IPS-15b (cell line): Measurements from ENCODE around the gene UFM1.
"Not testable (repeated sequence)": the region's sequence is repeated elsewhere in the genome, so short reads cannot be mapped to it uniquely, and the experiment has no call there.

Source experiments
- H3K27me3 ChIP-seq: one replicate; pipeline ENCODE4 v1.6.1; 2013; ENCODE audit warnings: low read length; ENCODE audit not compliant: control insufficient read depth, insufficient read depth
- H3K36me3 ChIP-seq: one replicate; pipeline ENCODE4 v1.6.1; 2013; ENCODE audit warnings: low read length; ENCODE audit not compliant: control insufficient read depth, insufficient read depth
- H3K4me1 ChIP-seq: one replicate; pipeline ENCODE4 v1.6.1; 2013; ENCODE audit warnings: mild to moderate bottlenecking, low read length; ENCODE audit not compliant: control insufficient read depth, insufficient read depth
- H3K4me3 ChIP-seq: one replicate; pipeline ENCODE4 v1.5.1; 2013; ENCODE audit warnings: low read depth, low read length
- H3K9ac ChIP-seq: one replicate; pipeline ENCODE4 v1.6.1; 2013; ENCODE audit warnings: low read depth, mild to moderate bottlenecking, low read length
- H3K9me3 ChIP-seq: one replicate; pipeline ENCODE4 v1.6.1; 2013; ENCODE audit warnings: mild to moderate bottlenecking, low read length; ENCODE audit not compliant: control insufficient read depth, insufficient read depth

UFM1 gene

DNA sequence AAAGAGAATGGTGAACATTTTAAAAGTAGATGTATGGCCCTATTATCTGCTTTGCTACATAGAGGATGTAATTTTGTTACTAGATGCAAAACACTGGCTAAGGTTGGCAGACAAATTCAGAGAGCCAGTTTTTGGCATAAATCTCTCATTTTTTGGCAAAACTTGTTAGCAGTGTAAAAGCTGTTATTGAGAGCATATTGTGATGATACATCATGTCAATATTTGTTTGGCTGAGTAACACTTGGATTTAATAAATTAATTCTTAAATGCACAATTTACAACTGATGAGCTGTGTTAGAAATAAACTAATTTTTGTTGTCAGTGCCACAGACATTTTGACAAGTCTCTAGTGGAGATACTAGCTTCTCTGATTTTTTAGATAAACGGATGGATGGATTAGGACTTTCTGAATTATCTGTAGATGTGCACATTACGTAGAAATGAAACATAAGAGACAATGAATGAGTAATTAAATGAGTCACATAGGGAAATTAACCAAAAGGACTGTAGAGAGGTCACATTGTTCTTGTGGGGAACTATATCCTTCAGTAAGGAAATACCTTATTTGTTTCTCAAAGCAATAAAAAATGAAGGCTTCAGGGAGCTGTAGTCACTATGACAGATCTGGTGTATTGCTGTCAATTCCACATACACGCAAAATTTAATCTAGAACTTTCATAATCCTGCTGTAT is 17.4 kb downstream of the UFM1 start:
- no peak overlapping the region for H3K9ac ChIP-seq
- H3K4me1 ChIP-seq: no peaks in the 10 kb centered on the region
- no peaks in the 10 kb centered on the region for H3K27me3 ChIP-seq
- H3K9me3 ChIP-seq: no peaks in the 10 kb centered on the region
- no peak overlapping the region for H3K4me3 ChIP-seq
- H3K36me3 ChIP-seq: no peaks in the 10 kb centered on the region

DNA sequence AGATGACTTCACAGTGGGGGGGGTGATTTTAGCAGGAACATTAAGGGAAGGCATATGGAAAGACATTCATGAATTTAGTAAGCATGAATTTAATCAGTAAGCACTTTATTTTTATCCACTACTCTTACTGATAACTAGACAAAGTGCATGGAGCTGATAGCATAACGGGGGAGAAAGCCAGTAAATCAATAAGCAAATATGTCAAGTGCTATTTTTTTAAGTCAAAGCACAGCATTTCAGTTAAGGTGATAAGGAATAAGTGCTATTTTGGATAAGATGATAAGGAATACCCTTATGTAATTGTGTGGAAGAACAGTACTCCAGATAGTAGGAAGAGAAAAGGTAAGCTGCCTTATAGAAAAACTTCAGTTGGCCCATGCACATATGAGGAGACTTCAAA is 19.4 kb downstream of the UFM1 start:
- H3K4me1 ChIP-seq: no peaks in the 10 kb centered on the region
- no peak overlapping the region for H3K4me3 ChIP-seq
- no peaks in the 10 kb centered on the region for H3K9me3 ChIP-seq
- no peaks in the 10 kb centered on the region for H3K27me3 ChIP-seq
- H3K36me3 ChIP-seq: no peaks in the 10 kb centered on the region
- H3K9ac ChIP-seq: no peak overlapping the region

DNA sequence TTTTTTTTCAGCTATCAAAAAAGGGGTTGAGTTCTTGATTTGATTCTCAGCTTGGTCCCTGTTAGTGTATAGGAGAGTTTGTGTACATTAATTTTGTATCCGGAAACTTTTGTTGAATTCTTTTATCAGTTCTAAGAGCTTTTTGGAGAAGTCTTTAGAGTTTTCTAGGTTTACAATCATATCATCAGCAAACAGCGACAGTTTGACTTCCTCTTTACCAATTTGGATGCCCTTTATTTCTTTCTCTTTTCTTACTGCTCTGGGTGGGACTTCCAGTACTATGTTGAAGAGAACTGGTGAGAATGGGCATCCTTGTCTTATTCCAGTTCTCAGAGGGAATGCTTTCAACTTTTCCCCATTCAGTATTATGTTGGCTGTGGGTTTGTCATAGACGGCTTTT is 20.4 kb downstream of the UFM1 start:
- not testable (repeated sequence) for H3K9ac ChIP-seq, H3K4me1 ChIP-seq, H3K4me3 ChIP-seq, H3K36me3 ChIP-seq, H3K9me3 ChIP-seq, H3K27me3 ChIP-seq

DNA sequence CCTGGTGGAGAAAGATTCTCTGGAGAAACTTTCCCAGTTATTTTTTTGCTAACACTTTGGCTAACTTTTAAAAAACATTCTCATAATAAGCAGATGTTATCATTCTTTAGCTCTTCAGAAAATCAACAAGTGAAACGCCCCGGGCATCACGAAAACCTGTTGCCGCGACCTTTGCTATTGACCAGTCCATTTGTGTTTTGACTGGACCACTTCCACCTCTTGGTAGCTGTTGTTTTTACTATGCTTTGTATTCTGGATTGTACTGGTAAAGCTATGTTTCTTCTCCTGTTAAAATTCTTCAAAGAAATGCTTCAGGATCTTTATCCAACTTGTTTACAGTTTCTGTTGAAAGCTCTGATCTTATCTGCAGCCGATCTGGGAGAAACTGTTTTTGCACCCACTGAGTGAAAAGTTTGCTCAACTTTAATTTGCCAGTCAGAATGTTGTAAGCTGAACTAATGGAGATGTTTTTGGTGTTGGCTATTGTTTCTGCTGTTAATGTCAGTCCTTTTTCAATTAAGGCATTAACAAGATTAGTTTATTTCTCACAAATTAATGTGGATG is 23.3 kb downstream of the UFM1 start:
- H3K9me3 ChIP-seq: no peaks in the 10 kb centered on the region
- H3K4me1 ChIP-seq: no peaks in the 10 kb centered on the region
- no peaks in the 10 kb centered on the region for H3K27me3 ChIP-seq
- no peak overlapping the region for H3K4me3 ChIP-seq
- H3K9ac ChIP-seq: no peak overlapping the region
- H3K36me3 ChIP-seq: no peaks in the 10 kb centered on the region

DNA sequence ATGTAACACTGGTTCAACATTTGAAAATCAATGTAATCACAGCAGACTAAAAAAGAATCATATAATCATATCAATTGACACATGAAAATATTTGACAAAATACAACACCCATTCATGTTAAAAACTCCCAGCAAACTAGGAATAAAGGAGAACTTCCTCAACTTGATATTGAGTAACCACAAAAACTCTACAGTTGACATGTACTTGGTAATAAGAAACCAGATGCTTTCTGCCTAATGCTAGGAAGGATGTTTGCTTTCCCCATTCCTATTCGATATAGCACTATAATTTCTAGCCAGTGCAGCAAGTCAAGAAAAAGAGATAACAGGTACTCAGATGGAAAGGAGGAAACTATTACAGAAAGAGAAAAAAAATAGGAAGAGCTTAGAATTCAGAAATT is 26.9 kb downstream of the UFM1 start:
- Histone ChIP-seq H3K9me3 (no peaks in the 10 kb centered on the region), H3K4me3 (no peak overlapping the region), H3K4me1 (no peaks in the 10 kb centered on the region), H3K36me3 (no peaks in the 10 kb centered on the region), H3K27me3 (no peaks in the 10 kb centered on the region), H3K9ac (no peak overlapping the region)

DNA sequence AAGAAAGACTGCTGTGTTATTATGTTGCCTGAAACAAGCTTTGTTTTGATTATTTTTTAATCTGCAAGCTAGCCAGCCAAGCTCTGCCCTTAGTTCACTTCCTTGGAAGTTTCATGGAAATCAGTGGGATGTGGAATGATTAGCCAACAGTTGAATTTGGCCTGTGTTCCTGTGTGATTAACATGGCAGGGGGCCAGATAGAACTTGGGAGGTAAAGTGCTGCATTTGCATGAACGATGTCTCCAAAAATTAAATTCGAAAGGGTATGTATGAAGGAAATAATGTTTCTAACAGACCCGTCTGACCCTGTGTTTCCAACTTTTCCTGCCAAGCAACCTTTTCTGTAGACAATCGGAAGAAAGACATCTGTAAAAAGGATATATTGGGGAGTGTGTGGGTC is 32.2 kb downstream of the UFM1 start:
- Histone ChIP-seq H3K9me3 (no peaks in the 10 kb centered on the region), H3K4me3 (no peak overlapping the region), H3K9ac (no peak overlapping the region), H3K27me3 (no peaks in the 10 kb centered on the region), H3K36me3 (no peaks in the 10 kb centered on the region), H3K4me1 (no peaks in the 10 kb centered on the region)

DNA sequence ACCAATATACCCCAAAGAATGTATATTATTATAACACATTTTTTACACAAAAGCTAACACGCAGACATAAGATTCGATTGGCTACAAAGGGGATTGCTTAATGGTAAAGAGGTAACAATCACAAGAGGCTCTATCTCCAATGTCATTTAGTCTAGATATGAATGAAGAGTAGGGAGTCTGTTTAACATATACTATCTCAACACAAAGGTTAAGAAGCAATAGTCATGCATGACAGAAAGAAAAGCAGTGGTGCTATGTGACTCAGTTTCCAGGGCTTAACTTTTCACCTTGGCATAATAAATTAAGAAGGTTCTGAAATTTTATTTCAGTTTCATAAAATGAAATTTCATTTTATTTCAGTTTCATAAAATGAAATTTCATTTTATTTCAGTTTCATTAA is 33.3 kb downstream of the UFM1 start:
- Histone ChIP-seq H3K9me3 (no peaks in the 10 kb centered on the region), H3K27me3 (no peaks in the 10 kb centered on the region)

DNA sequence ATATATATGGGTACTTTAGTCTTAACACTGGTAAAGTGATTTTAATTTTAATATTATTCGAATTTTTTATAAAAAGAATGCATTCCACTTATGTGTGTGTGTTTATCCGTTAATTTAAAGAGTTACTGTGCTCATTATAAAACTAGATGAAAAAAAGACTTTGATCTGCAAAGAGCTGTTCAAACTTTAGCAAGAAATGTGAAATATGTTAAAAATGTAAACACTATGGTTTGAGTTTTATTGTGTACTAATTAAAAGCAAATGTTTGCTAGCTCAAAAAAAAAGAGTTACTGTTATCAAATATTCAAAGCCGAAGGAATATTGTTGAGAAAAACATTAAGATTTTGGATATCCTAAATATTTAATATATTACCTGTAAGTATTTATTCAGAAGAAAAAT is 34.5 kb downstream of the UFM1 start:
- H3K9me3 ChIP-seq: no peaks in the 10 kb centered on the region
- H3K9ac ChIP-seq: no peak overlapping the region
- H3K36me3 ChIP-seq: no peaks in the 10 kb centered on the region
- H3K27me3 ChIP-seq: no peaks in the 10 kb centered on the region
- no peak overlapping the region for H3K4me3 ChIP-seq
- H3K4me1 ChIP-seq: peaks cover 3% of the 10 kb centered on the region

More for the DNA sequence above, 33.3 kb downstream of the UFM1 start:
- no peak overlapping the region for H3K9ac ChIP-seq
- no peak overlapping the region for H3K4me3 ChIP-seq
- H3K4me1 ChIP-seq: no peaks in the 10 kb centered on the region
- no peaks in the 10 kb centered on the region for H3K36me3 ChIP-seq

DNA sequence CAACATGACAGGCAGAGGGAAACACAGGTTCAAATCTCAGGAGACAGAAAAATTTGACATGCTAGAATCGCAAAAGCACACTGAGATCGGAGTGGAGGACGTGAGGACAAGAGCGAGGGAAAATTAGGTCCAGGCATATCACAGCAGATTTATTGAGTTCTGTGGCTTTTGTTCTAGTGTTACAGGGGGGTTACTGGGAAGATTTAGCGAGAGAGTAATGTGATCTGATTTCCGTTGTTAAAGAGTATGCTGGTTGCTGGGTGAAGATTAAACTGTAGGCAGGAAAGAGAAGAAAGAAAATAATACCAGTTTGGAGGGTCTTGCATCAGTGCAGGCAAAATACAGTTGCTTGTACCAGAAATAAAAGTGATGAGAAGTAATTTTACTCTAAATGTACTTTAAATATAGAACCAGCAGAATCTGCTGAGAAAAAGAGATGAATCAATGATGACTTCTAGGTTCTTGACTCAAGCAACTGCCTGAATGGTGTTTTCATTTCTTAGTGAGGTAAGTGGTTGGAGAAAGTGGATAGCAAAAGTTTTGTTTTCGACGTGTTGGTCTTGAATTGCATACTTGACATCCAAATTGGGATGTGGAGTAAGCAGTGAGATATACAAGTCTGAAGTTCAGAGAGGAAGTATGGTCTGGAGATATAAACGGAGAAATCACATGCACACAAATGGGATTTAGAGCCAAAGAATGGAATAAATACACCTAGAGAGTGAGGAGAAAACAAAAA is 35.7 kb downstream of the UFM1 start:
- Histone ChIP-seq H3K9ac (no peak overlapping the region), H3K27me3 (no peaks in the 10 kb centered on the region), H3K36me3 (no peaks in the 10 kb centered on the region), H3K4me1 (peaks cover 3% of the 10 kb centered on the region), H3K9me3 (no peaks in the 10 kb centered on the region), H3K4me3 (no peak overlapping the region)

DNA sequence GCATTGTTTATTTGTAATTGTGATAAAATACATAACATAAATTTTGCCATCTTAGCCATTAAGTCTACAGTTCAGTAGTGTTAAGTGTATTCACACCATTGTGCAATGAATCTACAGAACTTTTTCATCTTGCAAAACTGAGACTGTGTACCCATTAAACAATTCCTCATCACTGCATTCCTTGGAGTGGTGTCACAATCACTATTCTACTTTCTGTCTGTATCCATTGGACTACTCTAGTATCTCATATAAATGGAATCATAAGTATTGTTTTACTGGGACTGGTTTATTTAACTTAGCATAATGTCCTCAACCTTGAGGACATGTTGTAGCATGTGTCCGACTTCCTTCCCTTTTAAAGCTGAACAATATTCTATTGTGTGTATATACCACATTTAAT is 36.8 kb downstream of the UFM1 start:
- peaks cover 3% of the 10 kb centered on the region for H3K4me1 ChIP-seq
- H3K9ac ChIP-seq: no peak overlapping the region

DNA sequence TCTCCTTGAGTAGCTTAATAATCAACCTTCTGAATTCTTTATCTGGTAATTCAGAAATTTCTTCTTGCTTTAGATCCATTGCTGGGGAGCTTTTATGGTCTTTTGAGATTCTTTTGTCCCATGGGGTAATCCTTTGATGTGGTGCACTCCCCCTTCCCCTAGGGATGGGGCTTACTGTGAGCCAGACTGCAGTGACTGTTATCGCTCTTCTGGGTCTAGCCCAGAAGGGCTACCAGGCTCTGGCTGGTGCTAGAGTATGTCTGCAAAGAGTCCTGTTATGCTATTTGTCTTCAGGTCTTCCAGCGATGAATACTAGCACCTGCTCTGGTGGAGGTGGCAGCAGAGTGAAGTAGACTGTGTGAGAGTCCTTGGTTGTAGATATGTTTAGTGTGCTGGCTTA is 41.7 kb downstream of the UFM1 start:
- H3K36me3 ChIP-seq: no peaks in the 10 kb centered on the region
- no peak overlapping the region for H3K4me3 ChIP-seq
- H3K9me3 ChIP-seq: no peaks in the 10 kb centered on the region
- peaks cover 3% of the 10 kb centered on the region for H3K4me1 ChIP-seq
- no peaks in the 10 kb centered on the region for H3K27me3 ChIP-seq
- H3K9ac ChIP-seq: no peak overlapping the region

More for the DNA sequence above, 36.8 kb downstream of the UFM1 start:
- Histone ChIP-seq H3K27me3 (no peaks in the 10 kb centered on the region), H3K4me3 (no peak overlapping the region), H3K36me3 (no peaks in the 10 kb centered on the region), H3K9me3 (no peaks in the 10 kb centered on the region)
